ENCODE data around the gene ZBTB16. TPM values are rescaled to one million over a fixed set of nuclear protein-coding genes. Genes with fewer than 3 reads are reported as not detected.

Gene ZBTB16
- total RNA-seq, 2 donors from 2014 or later: 6.1 to 10.6 TPM

- H3K36me3 Mint-ChIP-seq (ENCODE audit: low read depth): no peaks in the 10 kb centered on the region
- no peak for ATAC-seq (replicated peaks)
- no peak overlapping the region for H3K4me3 Mint-ChIP-seq
- H3K4me1 Mint-ChIP-seq: peaks cover 4% of the 10 kb centered on the region
- no peaks in the 10 kb centered on the region for H3K9me3 Mint-ChIP-seq
- H3K27ac Mint-ChIP-seq: no peak overlapping the region
- peaks cover 3% of the 10 kb centered on the region for H3K27me3 Mint-ChIP-seq
Measured at GRCh38 chr11:114289779-114290178, 230.3 kb downstream of the ZBTB16 start.

GRCh38 chr11:114290503-114291235 is 231.2 kb downstream of the ZBTB16 start:
- no peak for ATAC-seq (replicated peaks)
- Mint-ChIP-seq H3K27ac (no peak overlapping the region), H3K9me3 (no peaks in the 10 kb centered on the region)

DNA sequence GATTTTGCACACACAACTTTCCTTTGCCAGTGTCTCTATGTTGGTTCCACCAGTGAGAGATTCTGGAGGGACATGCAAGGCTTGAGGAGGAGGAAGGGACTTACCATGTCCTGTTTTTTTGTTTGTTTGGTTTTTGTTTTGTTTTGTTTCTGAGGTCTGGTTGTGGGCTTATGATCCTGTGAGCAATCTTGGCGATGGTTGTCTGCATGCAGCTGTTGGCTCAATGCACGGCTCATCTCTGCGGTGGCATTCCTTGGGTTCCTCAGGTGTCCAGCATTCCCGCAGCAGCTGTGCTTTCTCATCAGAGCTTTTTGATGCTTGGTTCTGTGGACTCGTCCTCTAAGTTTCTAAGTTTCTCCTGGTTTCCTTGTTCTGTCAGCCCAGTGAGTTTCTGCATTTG is 231.9 kb downstream of the ZBTB16 start:
- Mint-ChIP-seq H3K9me3 (no peaks in the 10 kb centered on the region), H3K36me3 (ENCODE audit: low read depth) (no peaks in the 10 kb centered on the region), H3K4me1 (peaks cover 4% of the 10 kb centered on the region), H3K27me3 (peaks cover 7% of the 10 kb centered on the region), H3K4me3 (no peak overlapping the region), H3K27ac (no peak overlapping the region)
- no peak for ATAC-seq (replicated peaks)

More at GRCh38 chr11:114290503-114291235, 231.2 kb downstream of the ZBTB16 start:
- H3K36me3 Mint-ChIP-seq (ENCODE audit: low read depth): no peaks in the 10 kb centered on the region
- peaks cover 4% of the 10 kb centered on the region for H3K4me1 Mint-ChIP-seq
- H3K27me3 Mint-ChIP-seq: peaks cover 3% of the 10 kb centered on the region
- no peak overlapping the region for H3K4me3 Mint-ChIP-seq

DNA sequence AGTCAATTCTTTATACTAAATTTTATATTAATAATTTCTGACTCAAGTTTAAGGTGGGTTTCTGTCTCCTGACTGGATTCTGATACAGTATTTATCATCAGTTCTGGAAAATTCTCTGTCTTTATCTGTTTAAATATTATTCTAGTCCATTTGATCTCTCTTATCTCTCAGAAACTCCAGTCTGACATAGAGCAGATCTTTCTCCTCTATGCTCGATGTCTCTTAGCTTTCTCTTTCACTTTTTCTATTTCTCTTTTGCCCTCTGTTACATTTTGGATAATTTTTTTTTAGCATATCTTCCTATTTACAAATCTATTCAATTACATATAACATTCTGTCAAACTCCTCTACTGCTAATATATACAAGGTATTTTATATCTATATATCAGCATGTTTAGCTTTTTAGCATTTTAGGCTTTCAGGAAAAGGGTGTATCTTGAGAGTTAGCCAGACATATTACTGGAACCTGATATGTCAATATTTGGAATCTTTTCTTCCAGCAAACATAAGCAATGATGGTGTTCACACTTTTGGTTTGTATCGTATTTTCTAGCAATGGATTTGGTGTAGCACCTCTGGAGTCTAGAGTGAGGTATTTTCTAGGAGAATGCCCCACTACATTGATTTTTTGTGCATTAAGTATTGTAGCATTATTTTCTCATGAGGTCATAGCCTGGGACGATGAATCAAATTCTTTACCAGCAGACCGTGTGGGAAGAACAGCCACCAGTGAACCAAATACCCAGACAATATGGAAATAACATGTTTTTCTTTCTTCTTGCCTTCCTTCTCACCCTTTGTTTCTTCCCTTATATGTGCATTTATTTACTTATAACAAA is 232.6 kb downstream of the ZBTB16 start:
- H3K27ac Mint-ChIP-seq: no peak overlapping the region
- no peak overlapping the region for H3K4me3 Mint-ChIP-seq

DNA sequence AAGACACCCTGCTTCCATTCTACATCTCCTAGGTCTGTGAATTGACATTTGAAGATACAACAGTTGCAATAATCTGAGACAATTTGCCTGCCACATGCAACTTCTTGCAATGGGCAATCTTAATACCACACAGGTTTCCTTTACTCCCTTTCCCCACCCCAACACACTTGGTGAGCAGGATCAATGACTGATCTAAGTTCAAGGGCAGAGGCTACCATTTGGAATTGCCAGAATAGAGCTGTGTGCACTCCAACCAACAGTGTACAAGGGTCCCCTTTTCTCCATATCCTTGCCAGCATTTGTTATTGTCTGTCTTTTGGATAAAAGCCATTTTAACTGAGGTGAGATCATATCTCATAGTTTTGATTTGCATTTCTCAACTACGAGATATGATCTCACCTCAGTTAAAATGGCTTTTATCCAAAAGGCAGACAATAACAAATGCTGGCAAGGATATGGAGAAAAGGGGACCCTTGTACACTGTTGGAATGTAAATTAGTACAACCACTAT is 233.7 kb downstream of the ZBTB16 start:
- Mint-ChIP-seq H3K27ac (no peak overlapping the region), H3K36me3 (ENCODE audit: low read depth) (no peaks in the 10 kb centered on the region), H3K4me1 (peaks cover 4% of the 10 kb centered on the region), H3K4me3 (no peak overlapping the region), H3K9me3 (no peaks in the 10 kb centered on the region), H3K27me3 (peaks cover 11% of the 10 kb centered on the region)
- no peak for ATAC-seq (replicated peaks)

More for the DNA sequence above, 232.6 kb downstream of the ZBTB16 start:
- H3K36me3 Mint-ChIP-seq (ENCODE audit: low read depth): no peaks in the 10 kb centered on the region
- H3K27me3 Mint-ChIP-seq: peaks cover 7% of the 10 kb centered on the region
- no peak for ATAC-seq (replicated peaks)
- no peaks in the 10 kb centered on the region for H3K9me3 Mint-ChIP-seq
- peaks cover 4% of the 10 kb centered on the region for H3K4me1 Mint-ChIP-seq

DNA sequence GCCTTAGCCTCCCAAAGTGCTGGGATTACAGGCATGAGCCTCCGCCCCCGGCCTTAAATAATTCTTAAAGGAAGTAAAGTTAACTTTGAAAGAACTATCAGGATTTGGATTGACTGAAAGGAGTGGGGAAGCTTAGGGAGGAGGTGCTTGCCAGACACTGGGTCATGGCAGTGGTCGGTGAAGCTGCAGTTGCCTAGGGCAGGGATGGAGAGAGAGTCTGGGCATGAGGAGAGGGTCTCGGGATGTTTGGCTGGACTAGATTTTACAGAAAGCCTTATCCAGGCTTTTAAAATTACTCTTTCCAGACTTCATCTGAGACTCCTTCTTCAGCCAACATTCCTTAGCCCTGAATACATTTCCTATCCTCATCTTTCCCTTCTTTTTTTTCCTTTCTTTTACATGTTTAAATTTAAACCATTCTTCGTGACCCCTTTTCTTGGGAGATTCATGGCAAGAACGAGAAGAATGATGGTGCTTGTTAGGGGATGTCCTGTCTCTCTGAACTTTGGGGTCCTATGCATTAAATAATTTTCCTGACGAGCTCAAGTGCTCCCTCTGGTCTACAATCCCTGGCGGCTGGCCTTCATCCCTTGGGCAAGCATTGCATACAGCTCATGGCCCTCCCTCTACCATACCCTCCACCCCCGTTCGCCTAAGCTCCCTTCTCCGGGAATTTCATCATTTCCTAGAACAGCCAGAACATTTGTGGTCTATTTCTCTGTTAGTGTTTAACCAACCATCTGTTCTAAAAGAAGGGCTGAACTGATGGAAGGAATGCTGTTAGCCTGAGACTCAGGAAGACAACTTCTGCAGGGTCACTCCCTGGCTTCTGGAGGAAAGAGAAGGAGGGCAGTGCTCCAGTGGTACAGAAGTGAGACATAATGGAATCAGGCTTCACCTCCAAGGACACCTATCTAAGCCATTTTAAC is 236.4 kb downstream of the ZBTB16 start, which contains the start of gene NNMT:
Gene NNMT, plus strand, starts transcription at position 724 of the 929 bp plus-strand sequence. Its CDS starts 158 bp downstream, at position 882.
- ATAC-seq (replicated peaks): no peak
- Mint-ChIP-seq H3K36me3 (ENCODE audit: low read depth) (no peaks in the 10 kb centered on the region), H3K27ac (no peak within 1 kb of the TSS), H3K4me1 (peaks cover 4% of the 10 kb centered on the region), H3K4me3 (no peak within 1 kb of the TSS), H3K27me3 (peaks cover 20% of the 10 kb centered on the region), H3K9me3 (peaks cover 9% of the 10 kb centered on the region)

- Mint-ChIP-seq H3K36me3 (ENCODE audit: low read depth) (no peaks in the 10 kb centered on the region), H3K4me3 (no peak overlapping the region), H3K27me3 (peaks cover 20% of the 10 kb centered on the region), H3K4me1 (peaks cover 3% of the 10 kb centered on the region), H3K27ac (no peak overlapping the region), H3K9me3 (peaks cover 9% of the 10 kb centered on the region)
- no peak for ATAC-seq (replicated peaks)
Measured at GRCh38 chr11:114296605-114297372, 237.3 kb downstream of the ZBTB16 start.

DNA sequence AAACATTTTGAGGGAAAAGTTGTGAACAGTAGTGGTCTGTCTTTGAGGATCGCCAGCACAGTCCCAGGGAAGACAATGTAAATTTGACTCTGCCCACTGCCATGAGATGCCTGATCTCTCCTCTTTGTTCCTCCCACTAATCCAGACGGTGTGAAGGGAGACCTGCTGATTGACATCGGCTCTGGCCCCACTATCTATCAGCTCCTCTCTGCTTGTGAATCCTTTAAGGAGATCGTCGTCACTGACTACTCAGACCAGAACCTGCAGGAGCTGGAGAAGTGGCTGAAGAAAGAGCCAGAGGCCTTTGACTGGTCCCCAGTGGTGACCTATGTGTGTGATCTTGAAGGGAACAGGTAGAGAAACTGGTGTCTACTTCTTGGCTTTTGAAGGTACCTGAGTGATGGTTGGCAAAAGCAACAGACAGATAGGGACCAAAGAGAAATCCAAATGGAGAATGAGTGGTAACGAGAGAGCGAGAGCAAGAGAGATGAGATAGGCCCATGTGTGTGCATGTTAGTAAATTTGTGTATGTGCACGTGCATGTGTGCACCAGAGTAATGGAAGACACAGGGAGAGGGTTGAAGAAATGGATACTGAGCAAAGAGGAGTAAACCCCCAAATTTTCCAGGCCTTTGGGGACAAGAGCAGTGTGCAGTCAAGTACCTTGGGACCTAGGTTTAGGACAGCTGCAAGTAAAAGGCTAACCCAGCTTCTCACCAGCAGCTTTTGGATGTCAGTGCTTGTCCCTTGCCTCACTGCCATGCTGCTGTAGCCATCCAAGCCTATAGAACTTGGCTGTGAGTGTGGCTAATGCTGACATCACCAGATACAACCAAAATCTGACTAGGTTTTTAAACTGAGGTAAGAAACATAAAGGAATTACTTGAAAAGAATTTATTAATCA is 238.5 kb downstream of the ZBTB16 start:
- ATAC-seq (replicated peaks): no peak
- H3K27me3 Mint-ChIP-seq: peaks cover 24% of the 10 kb centered on the region
- peaks cover 12% of the 10 kb centered on the region for H3K9me3 Mint-ChIP-seq
- no peaks in the 10 kb centered on the region for H3K36me3 Mint-ChIP-seq (ENCODE audit: low read depth)
- H3K4me3 Mint-ChIP-seq: no peak overlapping the region
- H3K27ac Mint-ChIP-seq: no peak overlapping the region
- no peaks in the 10 kb centered on the region for H3K4me1 Mint-ChIP-seq

- Mint-ChIP-seq H3K9me3 (peaks cover 12% of the 10 kb centered on the region), H3K36me3 (ENCODE audit: low read depth) (no peaks in the 10 kb centered on the region), H3K4me3 (no peak overlapping the region), H3K27ac (no peak overlapping the region), H3K4me1 (no peaks in the 10 kb centered on the region), H3K27me3 (peaks cover 23% of the 10 kb centered on the region)
- ATAC-seq (replicated peaks): no peak
Measured at GRCh38 chr11:114298710-114299109, 239.2 kb downstream of the ZBTB16 start.

Other genes starting within 250 kb of the ZBTB16 start
- 10 to 100 TPM; 42.0 to 66.8 TPM for gene USP28, start 184.1 kb upstream of the ZBTB16 start, total RNA-seq
- gene HTR3B, start 154.9 kb upstream of the ZBTB16 start, total RNA-seq: not detected
- not detected for gene HTR3A, start 84.6 kb upstream of the ZBTB16 start, total RNA-seq
- gene NNMT, start 236.7 kb downstream of the ZBTB16 start, total RNA-seq: not detected

Data from activated T-helper 17 cell treated with anti-CD3 and anti-CD28 coated beads, Interleukin-2, amount 50 U/mL, for 72 hours (primary cell).